ENCODE measurements around the gene PIM3. TPM values are rescaled to one million over a fixed set of nuclear protein-coding genes. Genes with fewer than 3 reads are reported as not detected.

PIM3 gene
- total RNA-seq, 1 donor from 2014 or later: 31.0 TPM

DNA sequence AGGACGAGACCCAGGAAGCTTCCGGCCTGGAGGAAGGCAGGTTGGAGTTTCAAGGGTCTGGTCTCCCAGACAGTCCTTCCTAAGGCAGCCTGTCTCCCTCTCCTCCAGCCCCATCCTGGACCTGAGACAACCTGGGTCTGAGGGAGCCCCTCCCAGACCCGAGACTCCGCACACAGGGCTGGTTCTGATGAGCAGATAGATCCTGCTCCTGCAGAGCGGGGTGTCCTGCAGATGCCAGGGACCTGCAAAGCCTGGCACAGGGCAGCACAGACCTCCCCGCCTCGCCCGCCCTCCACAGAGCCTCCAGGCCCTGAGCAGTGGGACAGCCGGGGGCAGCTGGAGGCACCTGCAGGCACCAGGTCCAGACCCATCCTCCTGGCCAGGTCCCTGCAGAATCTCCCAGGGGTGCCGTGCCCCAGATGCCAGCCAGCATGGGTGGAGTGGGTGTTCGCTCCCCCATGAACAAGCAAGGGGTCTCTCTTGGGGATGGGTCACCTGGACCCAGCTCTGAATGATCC is 7.8 kb downstream of the PIM3 start:
- TF ChIP-seq, protein P1, sequence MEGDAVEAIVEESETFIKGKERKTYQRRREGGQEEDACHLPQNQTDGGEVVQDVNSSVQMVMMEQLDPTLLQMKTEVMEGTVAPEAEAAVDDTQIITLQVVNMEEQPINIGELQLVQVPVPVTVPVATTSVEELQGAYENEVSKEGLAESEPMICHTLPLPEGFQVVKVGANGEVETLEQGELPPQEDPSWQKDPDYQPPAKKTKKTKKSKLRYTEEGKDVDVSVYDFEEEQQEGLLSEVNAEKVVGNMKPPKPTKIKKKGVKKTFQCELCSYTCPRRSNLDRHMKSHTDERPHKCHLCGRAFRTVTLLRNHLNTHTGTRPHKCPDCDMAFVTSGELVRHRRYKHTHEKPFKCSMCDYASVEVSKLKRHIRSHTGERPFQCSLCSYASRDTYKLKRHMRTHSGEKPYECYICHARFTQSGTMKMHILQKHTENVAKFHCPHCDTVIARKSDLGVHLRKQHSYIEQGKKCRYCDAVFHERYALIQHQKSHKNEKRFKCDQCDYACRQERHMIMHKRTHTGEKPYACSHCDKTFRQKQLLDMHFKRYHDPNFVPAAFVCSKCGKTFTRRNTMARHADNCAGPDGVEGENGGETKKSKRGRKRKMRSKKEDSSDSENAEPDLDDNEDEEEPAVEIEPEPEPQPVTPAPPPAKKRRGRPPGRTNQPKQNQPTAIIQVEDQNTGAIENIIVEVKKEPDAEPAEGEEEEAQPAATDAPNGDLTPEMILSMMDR (conservative IDR thresholded peaks at IDR 0.05): no peak
- H3K4me3 Mint-ChIP-seq: peak overlapping the region; percentile 62
- DNase-seq (ENCODE audit: low read depth, low spot score): no peak
- H3K36me3 Mint-ChIP-seq (ENCODE audit: low read depth): no peaks in the 10 kb centered on the region
- H3K27me3 Mint-ChIP-seq (ENCODE audit: low read depth): peaks cover 12% of the 10 kb centered on the region
- H3K9me3 Mint-ChIP-seq: no peaks in the 10 kb centered on the region
- H3K27ac Mint-ChIP-seq (ENCODE audit: unreplicated experiment): peak overlapping the region; percentile 30
- H3K4me1 Mint-ChIP-seq: peaks cover 11% of the 10 kb centered on the region

DNA sequence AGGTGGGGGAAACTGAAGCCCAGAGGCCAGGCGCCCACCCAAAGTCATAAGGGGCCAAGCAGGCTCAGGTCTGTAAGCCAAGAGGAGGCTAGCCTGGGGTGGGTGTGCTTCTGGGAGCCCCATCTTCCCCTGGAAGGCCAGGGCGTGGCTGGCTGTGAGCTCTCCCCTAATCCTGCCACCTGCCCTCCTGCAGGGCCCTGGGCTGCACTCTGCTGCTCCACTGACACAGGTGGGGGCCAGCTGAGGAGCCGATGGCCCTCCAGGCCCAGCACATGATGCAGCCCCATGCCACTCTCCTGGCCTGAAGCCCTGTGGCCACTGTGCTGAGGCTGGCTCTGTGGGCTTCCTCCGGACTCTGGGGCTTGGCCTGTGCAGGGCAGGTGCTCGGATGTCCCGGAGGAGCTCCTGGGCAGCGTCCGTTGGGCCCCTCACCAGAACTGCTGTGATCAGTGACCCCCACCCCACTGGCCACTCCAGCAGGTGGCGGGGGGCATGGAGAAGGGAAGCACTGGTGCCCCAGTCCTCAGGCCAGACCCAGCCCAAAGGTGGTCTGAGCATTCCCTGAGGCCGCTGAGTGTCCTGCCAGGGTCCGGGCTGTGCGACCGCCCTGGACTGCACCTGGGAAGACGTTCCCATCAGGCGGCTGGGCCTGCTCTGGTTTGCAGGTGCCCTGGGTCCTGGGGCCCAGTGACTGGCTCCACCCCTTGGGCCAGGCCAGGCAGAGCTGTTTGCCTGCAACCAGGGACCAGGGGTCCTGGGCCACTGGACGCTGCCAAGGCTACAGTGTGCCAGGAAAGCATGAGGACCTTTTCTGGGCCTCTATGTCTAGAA is 8.5 kb downstream of the PIM3 start:
- no peak overlapping the region for H3K27ac Mint-ChIP-seq (ENCODE audit: unreplicated experiment)
- H3K36me3 Mint-ChIP-seq (ENCODE audit: low read depth): no peaks in the 10 kb centered on the region
- no peaks in the 10 kb centered on the region for H3K9me3 Mint-ChIP-seq
- peak overlapping the region; percentile 31 for H3K4me3 Mint-ChIP-seq
- peaks cover 12% of the 10 kb centered on the region for H3K27me3 Mint-ChIP-seq (ENCODE audit: low read depth)
- DNase-seq (ENCODE audit: low read depth, low spot score): peak; percentile 2
- TF ChIP-seq, protein P1 (conservative IDR thresholded peaks at IDR 0.05): no peak
- peaks cover 11% of the 10 kb centered on the region for H3K4me1 Mint-ChIP-seq

DNA sequence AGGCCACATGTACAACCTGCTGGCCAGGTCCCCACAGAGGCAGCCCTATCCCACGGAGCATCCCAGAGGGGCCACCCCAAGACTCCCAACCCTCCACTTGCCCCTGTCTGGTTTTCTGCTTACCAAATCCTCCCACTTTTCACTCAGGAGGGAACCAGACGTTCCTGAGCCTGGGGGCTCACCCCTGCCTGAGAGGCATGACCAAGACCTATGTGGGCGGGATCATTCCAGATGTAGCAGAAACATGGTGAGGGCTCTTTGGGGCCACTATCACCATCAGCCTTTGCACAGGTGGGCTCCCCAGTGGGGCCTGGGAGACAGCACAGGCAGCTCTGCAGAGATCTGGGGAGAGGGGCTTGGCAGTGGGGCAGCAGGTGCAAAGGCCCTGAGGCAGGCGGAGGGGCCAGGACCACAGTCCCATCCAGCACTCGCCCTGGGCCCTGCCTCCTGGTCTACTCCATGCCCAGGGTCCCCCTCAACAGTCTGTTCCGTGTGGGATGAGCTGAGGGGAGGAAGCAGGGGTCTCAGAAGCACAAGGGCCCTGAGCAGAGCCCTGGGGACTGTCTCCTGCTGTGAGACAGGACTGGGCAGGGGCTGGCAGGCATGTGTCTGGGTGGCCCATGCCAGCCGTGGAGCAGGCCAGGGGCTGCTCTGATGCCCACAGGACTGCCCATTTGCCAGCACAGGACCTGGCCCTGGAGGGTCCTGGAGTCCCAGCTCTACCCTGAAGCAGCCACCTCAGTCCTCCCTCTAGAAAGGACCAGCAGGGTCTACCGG is 9.4 kb downstream of the PIM3 start:
- H3K9me3 Mint-ChIP-seq: no peaks in the 10 kb centered on the region
- no peak overlapping the region for H3K27ac Mint-ChIP-seq (ENCODE audit: unreplicated experiment)
- TF ChIP-seq, protein P1 (conservative IDR thresholded peaks at IDR 0.05): no peak
- peak; percentile 1 for DNase-seq (ENCODE audit: low read depth, low spot score)
- peaks cover 12% of the 10 kb centered on the region for H3K27me3 Mint-ChIP-seq (ENCODE audit: low read depth)
- H3K36me3 Mint-ChIP-seq (ENCODE audit: low read depth): no peaks in the 10 kb centered on the region
- H3K4me3 Mint-ChIP-seq: peak overlapping the region; percentile 23
- peaks cover 11% of the 10 kb centered on the region for H3K4me1 Mint-ChIP-seq

DNA sequence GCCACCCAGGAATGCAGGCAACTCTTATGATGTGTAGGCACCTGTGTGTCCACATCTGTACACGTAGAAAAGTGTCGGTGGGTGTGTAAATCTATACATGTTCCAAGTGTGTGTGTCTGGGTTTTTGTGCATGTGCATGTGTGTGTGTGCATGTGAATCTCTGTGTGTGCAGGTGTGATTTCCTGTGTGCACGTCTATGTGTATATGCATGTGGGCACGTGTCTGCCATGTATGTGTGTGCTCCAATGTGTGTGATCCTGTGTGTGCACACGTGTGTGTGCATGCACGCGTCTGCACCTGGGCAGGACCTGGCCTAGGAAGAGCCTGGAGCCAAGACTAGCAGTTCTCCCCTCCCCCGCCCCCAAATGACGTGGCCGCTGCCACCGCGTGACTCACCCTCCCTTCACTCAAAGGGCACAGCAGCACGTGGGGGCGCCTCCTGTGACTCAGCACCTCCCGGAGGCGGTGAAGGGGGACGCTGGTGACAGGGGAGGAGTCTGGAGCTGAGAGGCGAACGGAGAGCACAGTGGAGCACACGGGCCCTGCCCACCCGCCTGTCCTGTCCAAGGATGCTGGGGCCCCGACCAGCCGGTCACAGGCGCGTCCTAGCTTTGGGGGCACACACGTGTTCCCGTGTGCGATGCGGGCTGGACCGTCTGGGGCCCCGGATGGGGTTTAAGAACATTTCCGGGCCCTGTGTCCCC is 10.1 kb downstream of the PIM3 start:
- Mint-ChIP-seq H3K27ac (ENCODE audit: unreplicated experiment) (peak overlapping the region; percentile 85), H3K4me1 (peaks cover 15% of the 10 kb centered on the region), H3K9me3 (no peaks in the 10 kb centered on the region), H3K27me3 (ENCODE audit: low read depth) (peaks cover 16% of the 10 kb centered on the region), H3K4me3 (peak overlapping the region; percentile 81), H3K36me3 (ENCODE audit: low read depth) (no peaks in the 10 kb centered on the region)
- TF ChIP-seq, protein P1 (conservative IDR thresholded peaks at IDR 0.05): no peak
- DNase-seq (ENCODE audit: low read depth, low spot score): peak; percentile 59
